ENCODE data around the gene GLIS1. TPM values are rescaled to one million over a fixed set of nuclear protein-coding genes. Genes with fewer than 3 reads are reported as not detected.

GLIS1 gene
- total RNA-seq, 1 experiment from 2014 or later: 0.24 TPM

DNA sequence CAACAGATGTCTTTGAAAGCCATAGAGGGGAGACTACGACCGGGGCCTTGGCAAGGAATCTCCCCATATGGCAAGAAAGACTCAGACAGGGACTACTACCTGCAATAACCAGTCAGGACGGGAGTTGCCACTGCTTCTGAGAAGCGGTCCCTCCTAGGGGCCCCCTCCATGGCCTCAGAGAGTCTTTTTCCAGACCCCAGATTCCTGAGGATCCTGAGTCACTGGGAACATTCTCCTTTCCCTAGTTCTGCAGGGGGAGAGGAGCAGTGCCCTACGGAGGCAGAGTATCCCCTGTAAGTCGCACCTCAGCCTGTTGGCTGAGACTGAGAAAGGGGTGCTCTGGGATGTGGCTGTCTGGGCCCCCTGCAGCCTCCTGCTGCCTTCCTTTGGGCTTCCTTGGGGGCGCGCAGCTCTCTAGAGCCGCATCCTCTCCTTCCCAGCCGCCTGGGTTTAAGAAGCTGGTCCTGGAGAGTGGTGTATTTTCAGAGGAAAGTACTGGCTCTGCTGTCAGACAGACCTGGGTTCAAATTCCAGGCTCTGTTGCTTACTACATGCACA, 7.8 kb downstream of the GLIS1 start (continued):
- TF ChIP-seq, protein P1, sequence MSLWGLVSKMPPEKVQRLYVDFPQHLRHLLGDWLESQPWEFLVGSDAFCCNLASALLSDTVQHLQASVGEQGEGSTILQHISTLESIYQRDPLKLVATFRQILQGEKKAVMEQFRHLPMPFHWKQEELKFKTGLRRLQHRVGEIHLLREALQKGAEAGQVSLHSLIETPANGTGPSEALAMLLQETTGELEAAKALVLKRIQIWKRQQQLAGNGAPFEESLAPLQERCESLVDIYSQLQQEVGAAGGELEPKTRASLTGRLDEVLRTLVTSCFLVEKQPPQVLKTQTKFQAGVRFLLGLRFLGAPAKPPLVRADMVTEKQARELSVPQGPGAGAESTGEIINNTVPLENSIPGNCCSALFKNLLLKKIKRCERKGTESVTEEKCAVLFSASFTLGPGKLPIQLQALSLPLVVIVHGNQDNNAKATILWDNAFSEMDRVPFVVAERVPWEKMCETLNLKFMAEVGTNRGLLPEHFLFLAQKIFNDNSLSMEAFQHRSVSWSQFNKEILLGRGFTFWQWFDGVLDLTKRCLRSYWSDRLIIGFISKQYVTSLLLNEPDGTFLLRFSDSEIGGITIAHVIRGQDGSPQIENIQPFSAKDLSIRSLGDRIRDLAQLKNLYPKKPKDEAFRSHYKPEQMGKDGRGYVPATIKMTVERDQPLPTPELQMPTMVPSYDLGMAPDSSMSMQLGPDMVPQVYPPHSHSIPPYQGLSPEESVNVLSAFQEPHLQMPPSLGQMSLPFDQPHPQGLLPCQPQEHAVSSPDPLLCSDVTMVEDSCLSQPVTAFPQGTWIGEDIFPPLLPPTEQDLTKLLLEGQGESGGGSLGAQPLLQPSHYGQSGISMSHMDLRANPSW (CRISPR knock-in tag; conservative IDR thresholded peaks at IDR 0.05; ENCODE audit: low read depth): no peak

DNA sequence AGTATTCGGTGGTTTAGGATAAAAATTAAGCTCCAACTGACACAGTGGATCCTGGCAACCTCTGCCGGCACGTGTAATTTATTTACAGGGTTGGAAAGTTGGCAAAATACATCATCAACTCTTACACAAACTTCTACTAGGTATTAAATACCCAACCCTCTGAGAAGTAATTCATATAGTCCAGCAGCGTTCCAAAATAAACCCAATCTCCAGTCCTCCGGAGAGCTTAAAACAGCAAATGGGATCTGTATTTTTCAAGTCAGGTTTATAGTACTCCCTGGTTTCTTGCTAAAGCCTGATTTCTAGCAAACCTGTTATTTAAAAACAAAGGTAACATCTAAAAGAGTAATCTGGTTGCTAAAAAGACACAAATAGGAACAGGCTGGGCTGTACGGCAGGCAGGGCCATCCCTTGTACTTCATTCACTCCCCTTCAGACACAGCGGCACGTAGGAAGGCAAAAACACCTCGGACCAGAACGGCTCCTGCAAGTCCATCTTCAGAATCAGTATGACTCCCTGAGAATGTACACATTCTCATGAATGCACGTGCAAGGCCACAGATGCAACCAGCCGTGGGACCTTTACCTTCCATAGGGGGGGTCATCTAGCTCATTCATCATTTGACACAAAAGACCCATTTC, 8.6 kb downstream of the GLIS1 start:
- TF ChIP-seq, protein P2, sequence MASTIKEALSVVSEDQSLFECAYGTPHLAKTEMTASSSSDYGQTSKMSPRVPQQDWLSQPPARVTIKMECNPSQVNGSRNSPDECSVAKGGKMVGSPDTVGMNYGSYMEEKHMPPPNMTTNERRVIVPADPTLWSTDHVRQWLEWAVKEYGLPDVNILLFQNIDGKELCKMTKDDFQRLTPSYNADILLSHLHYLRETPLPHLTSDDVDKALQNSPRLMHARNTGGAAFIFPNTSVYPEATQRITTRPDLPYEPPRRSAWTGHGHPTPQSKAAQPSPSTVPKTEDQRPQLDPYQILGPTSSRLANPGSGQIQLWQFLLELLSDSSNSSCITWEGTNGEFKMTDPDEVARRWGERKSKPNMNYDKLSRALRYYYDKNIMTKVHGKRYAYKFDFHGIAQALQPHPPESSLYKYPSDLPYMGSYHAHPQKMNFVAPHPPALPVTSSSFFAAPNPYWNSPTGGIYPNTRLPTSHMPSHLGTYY (CRISPR knock-in tag; IDR thresholded peaks at IDR 0.05): no peak
- ChIA-PET POLR2A (no interaction called here), CTCF (interaction anchor here (1.1 kb wide), 1 partner anchor 15 kb away, joined by 5 read pairs; no protein-coding TSS in a partner anchor)
- H3K27ac Mint-ChIP-seq: no peak overlapping the region
- no peaks in the 10 kb centered on the region for H3K36me3 Mint-ChIP-seq
- peaks cover 5% of the 10 kb centered on the region for H3K4me1 Mint-ChIP-seq
- ATAC-seq: no peak
- no peaks in the 10 kb centered on the region for H3K9me3 Mint-ChIP-seq
- H3K4me3 Mint-ChIP-seq: no peak overlapping the region
- H3K27me3 Mint-ChIP-seq (ENCODE audit: low read depth): peaks cover 16% of the 10 kb centered on the region
- DNase-seq (ENCODE audit: low spot score): no peak

DNA sequence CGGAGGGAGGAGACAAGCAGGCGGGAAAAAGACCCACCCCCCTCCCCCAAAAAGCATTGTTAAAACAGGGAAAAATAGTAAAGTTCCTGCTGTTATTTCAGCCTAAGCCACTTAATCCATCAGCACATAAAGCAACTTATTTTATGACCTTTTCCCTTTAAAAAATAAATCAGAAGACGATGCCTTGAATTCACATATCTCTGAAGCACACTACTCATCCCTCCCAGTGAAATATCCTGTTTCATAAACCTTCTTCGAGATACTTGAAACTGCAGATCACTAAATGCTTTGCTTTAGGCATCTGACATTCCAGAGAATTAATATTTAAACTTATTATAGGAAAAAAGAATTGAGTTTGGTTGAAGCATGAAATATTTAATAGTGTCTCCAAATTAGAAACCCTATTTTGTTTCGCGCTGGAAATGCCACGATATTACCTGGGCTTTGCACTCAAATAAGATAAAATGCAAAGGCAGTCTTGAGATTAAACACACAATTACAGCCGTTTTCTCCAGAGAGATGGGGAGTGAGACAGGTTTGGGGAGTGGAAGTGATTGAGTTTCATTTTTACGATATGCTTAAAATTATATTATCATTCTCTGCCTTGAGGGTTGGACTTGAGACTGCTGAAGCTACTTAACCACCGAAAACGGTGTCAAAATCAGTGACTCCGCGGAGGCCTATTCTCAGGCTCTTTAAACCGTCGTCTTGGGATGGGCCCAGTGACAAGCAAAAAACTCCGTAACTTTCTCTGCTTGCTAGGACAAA, 9.3 kb downstream of the GLIS1 start:
- H3K27me3 Mint-ChIP-seq (ENCODE audit: low read depth): peaks cover 9% of the 10 kb centered on the region
- TF ChIP-seq NFE2L1 (CRISPR knock-in tag; IDR thresholded peaks at IDR 0.05): no peak
- TF ChIP-seq, protein P3, sequence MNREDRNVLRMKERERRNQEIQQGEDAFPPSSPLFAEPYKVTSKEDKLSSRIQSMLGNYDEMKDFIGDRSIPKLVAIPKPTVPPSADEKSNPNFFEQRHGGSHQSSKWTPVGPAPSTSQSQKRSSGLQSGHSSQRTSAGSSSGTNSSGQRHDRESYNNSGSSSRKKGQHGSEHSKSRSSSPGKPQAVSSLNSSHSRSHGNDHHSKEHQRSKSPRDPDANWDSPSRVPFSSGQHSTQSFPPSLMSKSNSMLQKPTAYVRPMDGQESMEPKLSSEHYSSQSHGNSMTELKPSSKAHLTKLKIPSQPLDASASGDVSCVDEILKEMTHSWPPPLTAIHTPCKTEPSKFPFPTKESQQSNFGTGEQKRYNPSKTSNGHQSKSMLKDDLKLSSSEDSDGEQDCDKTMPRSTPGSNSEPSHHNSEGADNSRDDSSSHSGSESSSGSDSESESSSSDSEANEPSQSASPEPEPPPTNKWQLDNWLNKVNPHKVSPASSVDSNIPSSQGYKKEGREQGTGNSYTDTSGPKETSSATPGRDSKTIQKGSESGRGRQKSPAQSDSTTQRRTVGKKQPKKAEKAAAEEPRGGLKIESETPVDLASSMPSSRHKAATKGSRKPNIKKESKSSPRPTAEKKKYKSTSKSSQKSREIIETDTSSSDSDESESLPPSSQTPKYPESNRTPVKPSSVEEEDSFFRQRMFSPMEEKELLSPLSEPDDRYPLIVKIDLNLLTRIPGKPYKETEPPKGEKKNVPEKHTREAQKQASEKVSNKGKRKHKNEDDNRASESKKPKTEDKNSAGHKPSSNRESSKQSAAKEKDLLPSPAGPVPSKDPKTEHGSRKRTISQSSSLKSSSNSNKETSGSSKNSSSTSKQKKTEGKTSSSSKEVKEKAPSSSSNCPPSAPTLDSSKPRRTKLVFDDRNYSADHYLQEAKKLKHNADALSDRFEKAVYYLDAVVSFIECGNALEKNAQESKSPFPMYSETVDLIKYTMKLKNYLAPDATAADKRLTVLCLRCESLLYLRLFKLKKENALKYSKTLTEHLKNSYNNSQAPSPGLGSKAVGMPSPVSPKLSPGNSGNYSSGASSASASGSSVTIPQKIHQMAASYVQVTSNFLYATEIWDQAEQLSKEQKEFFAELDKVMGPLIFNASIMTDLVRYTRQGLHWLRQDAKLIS (CRISPR knock-in tag; IDR thresholded peaks at IDR 0.05; ENCODE audit: borderline replicate concordance): no peak
- TF ChIP-seq JUN (CRISPR knock-in tag; IDR thresholded peaks at IDR 0.05): no peak
- TF ChIP-seq ZNF396 (CRISPR knock-in tag; IDR thresholded peaks at IDR 0.05; ENCODE audit: borderline replicate concordance): no peak
- TF ChIP-seq, protein P4, sequence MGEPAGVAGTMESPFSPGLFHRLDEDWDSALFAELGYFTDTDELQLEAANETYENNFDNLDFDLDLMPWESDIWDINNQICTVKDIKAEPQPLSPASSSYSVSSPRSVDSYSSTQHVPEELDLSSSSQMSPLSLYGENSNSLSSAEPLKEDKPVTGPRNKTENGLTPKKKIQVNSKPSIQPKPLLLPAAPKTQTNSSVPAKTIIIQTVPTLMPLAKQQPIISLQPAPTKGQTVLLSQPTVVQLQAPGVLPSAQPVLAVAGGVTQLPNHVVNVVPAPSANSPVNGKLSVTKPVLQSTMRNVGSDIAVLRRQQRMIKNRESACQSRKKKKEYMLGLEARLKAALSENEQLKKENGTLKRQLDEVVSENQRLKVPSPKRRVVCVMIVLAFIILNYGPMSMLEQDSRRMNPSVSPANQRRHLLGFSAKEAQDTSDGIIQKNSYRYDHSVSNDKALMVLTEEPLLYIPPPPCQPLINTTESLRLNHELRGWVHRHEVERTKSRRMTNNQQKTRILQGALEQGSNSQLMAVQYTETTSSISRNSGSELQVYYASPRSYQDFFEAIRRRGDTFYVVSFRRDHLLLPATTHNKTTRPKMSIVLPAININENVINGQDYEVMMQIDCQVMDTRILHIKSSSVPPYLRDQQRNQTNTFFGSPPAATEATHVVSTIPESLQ (CRISPR knock-in tag; IDR thresholded peaks at IDR 0.05): no peak
- H3K27ac Mint-ChIP-seq: no peak overlapping the region
- H3K36me3 Mint-ChIP-seq: no peaks in the 10 kb centered on the region
- peaks cover 6% of the 10 kb centered on the region for H3K4me1 Mint-ChIP-seq
- ChIA-PET POLR2A (no interaction called here), CTCF (interaction anchor here (1.1 kb wide), 1 partner anchor 14 kb away, joined by 5 read pairs; no protein-coding TSS in a partner anchor)
- H3K9me3 Mint-ChIP-seq: no peaks in the 10 kb centered on the region
- DNase-seq (ENCODE audit: low spot score): no peak
- no peak for ATAC-seq
- no peak overlapping the region for H3K4me3 Mint-ChIP-seq
